ENCODE data around the gene JAKMIP3. TPM values are rescaled to one million over a fixed set of nuclear protein-coding genes. Genes with fewer than 3 reads are reported as not detected.

The JAKMIP3 gene
- total RNA-seq, 4 donors from 2014 or later, result 0.42 to 0.98 (median 0.67) TPM

DNA sequence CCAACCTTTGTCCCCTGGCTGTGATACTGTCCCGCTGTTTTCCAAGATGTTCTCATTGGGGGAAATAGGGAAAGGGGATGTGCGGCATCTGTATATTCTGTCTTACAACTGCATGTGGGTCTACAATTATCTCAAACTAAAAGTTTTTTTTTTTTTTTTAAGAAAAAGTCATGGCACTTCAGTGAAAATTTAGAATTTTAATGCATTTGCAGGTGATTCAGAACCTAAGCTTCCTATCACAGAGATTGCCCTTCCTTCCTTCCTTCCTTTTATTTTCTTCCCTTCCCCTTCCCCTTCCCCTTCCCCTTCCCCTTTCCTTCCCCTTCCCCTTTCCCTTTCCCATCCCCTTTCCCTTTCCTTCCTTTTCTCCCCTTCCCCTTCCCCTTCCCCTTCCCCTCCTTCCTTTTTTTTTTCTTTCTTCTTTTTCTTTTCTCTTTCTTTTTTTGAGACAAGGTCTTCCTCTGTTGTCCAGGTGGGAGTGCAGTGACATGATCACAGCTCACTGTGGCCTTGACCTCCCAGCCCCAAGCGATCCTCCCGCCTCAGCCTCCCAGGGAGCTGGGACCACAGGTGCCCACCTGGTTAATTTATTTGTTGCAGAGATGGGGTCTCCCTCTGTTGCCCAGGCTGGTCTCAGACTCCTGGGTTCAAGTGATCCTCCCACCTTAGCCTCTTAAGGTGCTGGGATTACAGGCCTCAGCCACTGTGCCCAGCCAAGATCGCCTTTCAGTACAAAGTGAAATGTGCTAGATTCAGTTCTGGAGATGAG, 32.0 kb downstream of the JAKMIP3 start:
- Histone ChIP-seq H3K4me1 (no peaks in the 10 kb centered on the region), H3K27me3 (no peaks in the 10 kb centered on the region), H3K9me3 (peaks cover 0 to 11% (median 0%) of the 10 kb centered on the region in 4 donors), H3K36me3 (no peaks in the 10 kb centered on the region), H3K4me3 (no peak overlapping the region), H3K27ac (no peak overlapping the region)
- no peak for DNase-seq (ENCODE audit: low spot score in 2 of 2)
- TF ChIP-seq EP300 (IDR thresholded peaks at IDR 0.05) (no peak), POLR2A (IDR thresholded peaks at IDR 0.05) (no peak)
- TF ChIP-seq, protein P1, sequence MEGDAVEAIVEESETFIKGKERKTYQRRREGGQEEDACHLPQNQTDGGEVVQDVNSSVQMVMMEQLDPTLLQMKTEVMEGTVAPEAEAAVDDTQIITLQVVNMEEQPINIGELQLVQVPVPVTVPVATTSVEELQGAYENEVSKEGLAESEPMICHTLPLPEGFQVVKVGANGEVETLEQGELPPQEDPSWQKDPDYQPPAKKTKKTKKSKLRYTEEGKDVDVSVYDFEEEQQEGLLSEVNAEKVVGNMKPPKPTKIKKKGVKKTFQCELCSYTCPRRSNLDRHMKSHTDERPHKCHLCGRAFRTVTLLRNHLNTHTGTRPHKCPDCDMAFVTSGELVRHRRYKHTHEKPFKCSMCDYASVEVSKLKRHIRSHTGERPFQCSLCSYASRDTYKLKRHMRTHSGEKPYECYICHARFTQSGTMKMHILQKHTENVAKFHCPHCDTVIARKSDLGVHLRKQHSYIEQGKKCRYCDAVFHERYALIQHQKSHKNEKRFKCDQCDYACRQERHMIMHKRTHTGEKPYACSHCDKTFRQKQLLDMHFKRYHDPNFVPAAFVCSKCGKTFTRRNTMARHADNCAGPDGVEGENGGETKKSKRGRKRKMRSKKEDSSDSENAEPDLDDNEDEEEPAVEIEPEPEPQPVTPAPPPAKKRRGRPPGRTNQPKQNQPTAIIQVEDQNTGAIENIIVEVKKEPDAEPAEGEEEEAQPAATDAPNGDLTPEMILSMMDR (IDR thresholded peaks at IDR 0.05), result no peak
- WGBS, 2 donors, result 56 to 73% methylated on average over 5 of the region's 5 CpGs

DNA sequence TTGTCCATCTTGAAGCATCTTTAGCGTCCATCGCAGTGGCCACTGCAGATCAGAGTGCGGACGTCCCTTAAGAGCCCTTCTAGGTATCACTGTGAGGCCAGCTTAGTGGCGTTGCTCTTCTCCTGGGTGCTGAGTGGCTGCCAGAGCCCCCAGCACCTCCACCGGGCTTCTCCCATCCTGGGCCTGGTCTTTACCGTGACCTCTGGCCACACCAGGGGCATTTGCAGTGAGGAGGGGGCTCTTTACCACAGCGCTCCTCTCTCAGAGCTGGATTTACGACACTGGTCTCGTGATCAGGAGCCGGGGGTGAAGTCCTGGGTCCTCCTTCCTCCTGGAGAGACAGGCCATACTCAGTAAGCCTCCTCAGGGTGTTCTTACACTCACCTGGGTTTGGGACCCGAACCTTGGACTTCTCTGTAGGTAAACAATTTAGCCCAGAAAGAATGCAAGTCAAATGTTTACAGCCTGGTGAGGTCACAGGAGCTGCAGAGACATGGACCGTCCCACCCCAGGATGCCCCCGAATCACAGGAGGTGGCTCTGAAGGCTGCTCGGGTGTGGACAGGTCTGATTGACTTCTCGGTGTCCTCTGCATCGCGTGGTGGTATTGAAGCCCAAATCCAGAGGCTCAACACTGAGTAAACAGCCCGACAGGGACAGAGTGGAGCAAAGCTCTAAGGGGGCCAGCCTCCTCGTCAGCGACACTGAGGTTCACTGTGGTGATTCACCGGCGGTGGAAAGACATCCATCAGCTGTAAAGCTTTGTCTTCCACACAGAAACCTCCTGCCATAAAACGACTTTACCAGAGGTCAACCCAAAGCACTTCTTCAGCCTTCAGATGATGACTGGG, 33.0 kb downstream of the JAKMIP3 start:
- DNase-seq (ENCODE audit: low spot score in 2 of 2), result no peak

DNA sequence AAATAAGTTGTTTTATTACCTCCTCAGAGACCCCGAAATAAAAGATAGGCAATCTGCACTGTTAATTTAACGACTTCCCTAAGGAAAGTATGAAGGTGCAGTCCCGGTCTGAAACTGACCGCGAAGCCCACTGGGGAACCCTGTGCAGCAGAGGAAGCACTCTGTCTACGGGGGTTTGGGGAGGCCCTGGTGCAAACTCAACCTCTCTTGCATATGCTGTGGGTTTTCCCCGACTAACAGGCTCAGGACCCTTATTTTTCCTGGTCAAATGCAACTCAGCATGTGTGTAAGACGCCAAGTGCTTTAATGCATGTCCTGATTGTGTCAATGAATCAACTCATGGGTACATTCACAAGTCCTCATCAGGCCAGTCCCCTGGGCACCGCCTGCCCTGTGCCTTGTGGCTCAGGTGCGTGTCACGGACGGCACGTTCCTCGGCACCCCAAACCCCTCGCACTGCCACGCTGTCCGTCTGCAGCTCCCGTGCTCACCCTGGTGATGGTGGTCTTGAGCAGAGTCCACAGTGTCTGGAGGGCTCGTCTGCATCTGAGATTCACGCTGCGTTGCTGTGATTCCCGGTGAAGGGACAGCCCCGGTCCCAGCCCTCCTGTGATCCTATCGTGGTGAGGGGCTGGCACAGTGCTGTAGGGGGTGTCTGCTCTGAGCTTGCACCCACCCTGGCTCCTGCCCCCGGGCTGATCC, 33.8 kb downstream of the JAKMIP3 start:
- 60% methylated on average over 21 to 25 of the region's 25 CpGs for WGBS, 2 donors
- TF ChIP-seq POLR2A (IDR thresholded peaks at IDR 0.05) (no peak), EP300 (IDR thresholded peaks at IDR 0.05) (no peak)
- TF ChIP-seq, protein P1 (IDR thresholded peaks at IDR 0.05), result no peak
- no peaks in the 10 kb centered on the region for H3K36me3 ChIP-seq
- H3K27ac ChIP-seq, result no peak overlapping the region
- peaks cover 0 to 9% (median 0%) of the 10 kb centered on the region in 4 donors for H3K9me3 ChIP-seq
- no peaks in the 10 kb centered on the region for H3K4me1 ChIP-seq
- no peaks in the 10 kb centered on the region for H3K27me3 ChIP-seq
- no peak for DNase-seq (ENCODE audit: low spot score in 2 of 2)
- no peak overlapping the region for H3K4me3 ChIP-seq

More for the DNA sequence above, 33.0 kb downstream of the JAKMIP3 start:
- TF ChIP-seq, protein P1 (IDR thresholded peaks at IDR 0.05), result no peak
- TF ChIP-seq POLR2A (IDR thresholded peaks at IDR 0.05) (no peak), EP300 (IDR thresholded peaks at IDR 0.05) (no peak)
- Histone ChIP-seq H3K36me3 (no peaks in the 10 kb centered on the region), H3K4me1 (no peaks in the 10 kb centered on the region), H3K9me3 (peaks cover 0 to 11% (median 0%) of the 10 kb centered on the region in 4 donors), H3K27ac (no peak overlapping the region), H3K27me3 (no peaks in the 10 kb centered on the region), H3K4me3 (no peak overlapping the region)
- WGBS, 2 donors, result 53 to 54% methylated on average over 20 of the region's 24 CpGs

DNA sequence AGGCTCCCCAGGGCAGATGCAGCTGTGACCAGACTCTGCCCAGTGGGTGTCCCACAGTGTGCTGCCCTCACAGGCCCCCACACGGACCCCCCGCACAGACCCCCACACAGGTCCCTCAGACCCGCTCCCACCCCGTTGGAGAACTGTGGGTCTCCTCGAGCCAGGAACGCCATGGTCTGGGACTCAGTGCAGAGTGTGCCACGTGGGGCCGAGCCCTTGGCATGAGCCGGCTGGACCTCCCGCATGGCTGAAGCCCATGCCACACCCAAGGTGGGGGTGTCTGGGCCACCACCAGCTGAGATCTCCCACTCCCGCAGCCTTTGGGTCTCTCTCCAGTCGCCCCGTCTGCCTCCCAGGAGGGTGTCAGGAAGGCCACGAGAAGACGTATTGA, 34.3 kb downstream of the JAKMIP3 start:
- no peak for DNase-seq (ENCODE audit: low spot score in 2 of 2)
- peaks cover 0 to 4% (median 0%) of the 10 kb centered on the region in 4 donors for H3K9me3 ChIP-seq
- no peaks in the 10 kb centered on the region for H3K27me3 ChIP-seq
- 80 to 86% methylated on average over 7 to 14 of the region's 15 CpGs for WGBS, 2 donors
- H3K27ac ChIP-seq, result no peak overlapping the region
- TF ChIP-seq POLR2A (IDR thresholded peaks at IDR 0.05), result no peak
- TF ChIP-seq, protein P1 (IDR thresholded peaks at IDR 0.05), result no peak
- TF ChIP-seq EP300 (IDR thresholded peaks at IDR 0.05), result no peak
- no peaks in the 10 kb centered on the region for H3K4me1 ChIP-seq
- H3K4me3 ChIP-seq, result no peak overlapping the region
- no peaks in the 10 kb centered on the region for H3K36me3 ChIP-seq
